Vagina (tissue), 2 donors: ENCODE results near the gene RFTN1. TPM values are rescaled to one million over a fixed set of nuclear protein-coding genes. Genes with fewer than 3 reads are reported as not detected.

ENCODE experiments used
- DNase-seq, 2 donors: peaks; one replicate each; pipeline ENCODE4 v3.0.0-alpha.2; 2017; ENCODE audit errors: extremely low spot score in 2 of 2
- H3K27ac ChIP-seq: fragments of 200-600 bp; sonication (generic); one replicate; pipeline ENCODE4 v1.5.1; 2019
- H3K27me3 ChIP-seq: fragments of 200-600 bp; sonication (generic); one replicate; pipeline ENCODE4 v1.5.1; 2019
- H3K36me3 ChIP-seq, 2 donors: fragments of 200-600 bp; sonication (generic); one replicate each; pipeline ENCODE4 v1.5.1; 2017 to 2019
- H3K4me1 ChIP-seq: fragments of 200-600 bp; sonication (generic); one replicate; pipeline ENCODE4 v1.5.1; 2019
- H3K4me3 ChIP-seq, 2 donors: fragments of 200-600 bp; sonication (generic); 1 replicate in 1 of 2; 2 replicates in 1 of 2; pipeline ENCODE4 v1.5.1; 2016 to 2019
- H3K9me3 ChIP-seq: fragments of 200-600 bp; sonication (generic); one replicate; pipeline ENCODE4 v1.5.1; 2019
- POLR2A ChIP-seq, 2 donors: fragments of 450-650 bp; IDR thresholded peaks; one replicate each; pipeline ENCODE4 v1.6.1; 2017; ENCODE audit warnings: antibody characterized with exemption in 2 of 2, mild to moderate bottlenecking in 2 of 2, moderate library complexity in 2 of 2
- POLR2AphosphoS5 ChIP-seq, 2 donors: sonication (generic); formaldehyde crosslinking; IDR thresholded peaks; one replicate each; pipeline ENCODE4 v1.9.0; 2017; ENCODE audit warnings: antibody characterized with exemption in 2 of 2, mild to moderate bottlenecking in 2 of 2, low read depth in 1 of 2; ENCODE audit not compliant: insufficient read depth in 1 of 2
- intact Hi-C: fragments of 100-400 bp; cut with DNase I; formaldehyde crosslinking; loops from one replicate; pipeline ENCODE4 v1.15.1; 2023
- total RNA-seq: library from RNA; depleted of rRNA; stranded (reverse); fragments of >200 nt; gene quantifications from one replicate; pipeline ENCODE4 v1.2.3, GENCODE V29; 2016
- TF ChIP-seq, protein P1 (sequence below), 3 experiments: fragments of 450-650 bp in 2 of 3; fragments of 200-600 bp in 1 of 3; sonication (generic) in 1 of 3; IDR thresholded peaks; one replicate each; pipeline ENCODE4 v1.5.1; 2017 to 2019; ENCODE audit warnings: antibody characterized with exemption in 3 of 3, mild to moderate bottlenecking in 2 of 3, moderate library complexity in 2 of 3

Gene RFTN1
- total RNA-seq, 1 donor from 2014 or later = 47.4 TPM

DNA sequence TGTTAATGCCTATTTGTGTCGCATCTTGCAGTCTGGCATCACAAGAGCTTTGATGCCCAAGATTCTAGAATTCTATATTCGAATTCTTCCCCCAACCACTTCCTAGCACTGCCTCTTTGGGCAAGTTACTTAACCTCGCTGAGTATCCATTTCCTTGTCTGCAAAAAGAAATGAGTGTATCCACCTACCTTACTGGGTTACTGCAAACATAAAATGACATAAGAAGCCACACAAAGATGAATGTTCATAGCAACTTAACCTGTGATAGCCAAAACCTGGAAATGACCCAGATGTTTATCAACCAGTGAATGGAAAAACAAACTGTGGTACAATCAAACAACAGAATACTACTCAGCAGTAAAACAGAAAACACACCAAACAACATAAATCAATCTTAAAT, 24.9 kb downstream of the RFTN1 start:
- no peak for DNase-seq
- H3K4me3 ChIP-seq = no peak overlapping the region
- H3K27ac ChIP-seq = no peak overlapping the region
- H3K36me3 ChIP-seq = peaks cover 0 to 8% of the 10 kb centered on the region in 2 donors
- H3K4me1 ChIP-seq = peaks cover 7% of the 10 kb centered on the region
- TF ChIP-seq POLR2A (IDR thresholded peaks at IDR 0.05) = no peak
- no peak for TF ChIP-seq POLR2AphosphoS5 (IDR thresholded peaks at IDR 0.05; ENCODE audit: insufficient read depth in 1 of 2, low read depth in 1 of 2)
- TF ChIP-seq, protein P1, sequence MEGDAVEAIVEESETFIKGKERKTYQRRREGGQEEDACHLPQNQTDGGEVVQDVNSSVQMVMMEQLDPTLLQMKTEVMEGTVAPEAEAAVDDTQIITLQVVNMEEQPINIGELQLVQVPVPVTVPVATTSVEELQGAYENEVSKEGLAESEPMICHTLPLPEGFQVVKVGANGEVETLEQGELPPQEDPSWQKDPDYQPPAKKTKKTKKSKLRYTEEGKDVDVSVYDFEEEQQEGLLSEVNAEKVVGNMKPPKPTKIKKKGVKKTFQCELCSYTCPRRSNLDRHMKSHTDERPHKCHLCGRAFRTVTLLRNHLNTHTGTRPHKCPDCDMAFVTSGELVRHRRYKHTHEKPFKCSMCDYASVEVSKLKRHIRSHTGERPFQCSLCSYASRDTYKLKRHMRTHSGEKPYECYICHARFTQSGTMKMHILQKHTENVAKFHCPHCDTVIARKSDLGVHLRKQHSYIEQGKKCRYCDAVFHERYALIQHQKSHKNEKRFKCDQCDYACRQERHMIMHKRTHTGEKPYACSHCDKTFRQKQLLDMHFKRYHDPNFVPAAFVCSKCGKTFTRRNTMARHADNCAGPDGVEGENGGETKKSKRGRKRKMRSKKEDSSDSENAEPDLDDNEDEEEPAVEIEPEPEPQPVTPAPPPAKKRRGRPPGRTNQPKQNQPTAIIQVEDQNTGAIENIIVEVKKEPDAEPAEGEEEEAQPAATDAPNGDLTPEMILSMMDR (IDR thresholded peaks at IDR 0.05) = no peak
- no peaks in the 10 kb centered on the region for H3K27me3 ChIP-seq
- H3K9me3 ChIP-seq = no peaks in the 10 kb centered on the region
- intact Hi-C loops = no loop called here

DNA sequence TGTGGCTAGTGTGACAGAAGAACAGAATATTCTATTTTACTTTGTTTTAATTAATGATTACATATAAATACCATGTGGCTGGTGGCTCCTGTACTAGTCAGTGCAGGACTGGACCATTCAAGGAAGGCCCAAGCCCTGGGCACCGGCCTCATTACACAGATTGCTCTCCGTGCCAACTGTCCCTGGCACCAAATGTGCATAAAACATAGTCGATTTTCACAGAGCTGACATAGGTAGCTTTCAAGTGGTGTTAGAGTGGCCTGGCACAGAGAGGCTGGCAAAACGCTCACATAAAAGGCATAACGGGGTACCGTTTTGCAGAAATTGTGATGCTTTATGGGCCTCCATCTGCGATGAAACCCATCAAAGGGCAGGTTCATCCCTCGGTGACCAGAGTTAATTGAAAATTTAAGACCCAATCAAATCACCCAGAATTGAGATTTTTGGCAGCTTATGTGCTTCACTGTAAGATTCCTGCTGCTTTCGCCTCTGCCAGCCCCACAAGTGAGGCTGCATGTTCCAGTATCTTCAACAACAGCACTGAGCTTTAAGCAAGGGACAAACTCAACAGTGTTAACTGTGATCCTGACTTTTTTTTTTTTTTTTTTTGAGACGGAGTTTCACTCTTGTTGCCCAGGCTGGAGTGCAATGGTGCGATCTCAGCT, 25.9 kb downstream of the RFTN1 start:
- Histone ChIP-seq H3K36me3 (peaks cover 0 to 8% of the 10 kb centered on the region in 2 donors), H3K4me1 (peaks cover 7% of the 10 kb centered on the region)

GRCh38 chr3:16486951-16487480, 26.5 kb downstream of the RFTN1 start:
- no peak for DNase-seq
- peaks cover 11% of the 10 kb centered on the region for H3K4me1 ChIP-seq
- intact Hi-C loops = no loop called here
- no peaks in the 10 kb centered on the region for H3K27me3 ChIP-seq
- H3K36me3 ChIP-seq = peaks cover 0 to 2% of the 10 kb centered on the region in 2 donors
- no peaks in the 10 kb centered on the region for H3K9me3 ChIP-seq
- no peak overlapping the region for H3K27ac ChIP-seq
- TF ChIP-seq, protein P1 (IDR thresholded peaks at IDR 0.05) = no peak
- TF ChIP-seq POLR2AphosphoS5 (IDR thresholded peaks at IDR 0.05; ENCODE audit: insufficient read depth in 1 of 2, low read depth in 1 of 2) (no peak), POLR2A (IDR thresholded peaks at IDR 0.05) (no peak)
- no peak overlapping the region for H3K4me3 ChIP-seq

More for the DNA sequence above, 25.9 kb downstream of the RFTN1 start:
- Histone ChIP-seq H3K4me3 (no peak overlapping the region), H3K27me3 (no peaks in the 10 kb centered on the region), H3K27ac (no peak overlapping the region), H3K9me3 (no peaks in the 10 kb centered on the region)
- no peak for TF ChIP-seq POLR2A (IDR thresholded peaks at IDR 0.05)
- TF ChIP-seq, protein P1 (IDR thresholded peaks at IDR 0.05) = no peak
- DNase-seq = no peak
- intact Hi-C loops = no loop called here

DNA sequence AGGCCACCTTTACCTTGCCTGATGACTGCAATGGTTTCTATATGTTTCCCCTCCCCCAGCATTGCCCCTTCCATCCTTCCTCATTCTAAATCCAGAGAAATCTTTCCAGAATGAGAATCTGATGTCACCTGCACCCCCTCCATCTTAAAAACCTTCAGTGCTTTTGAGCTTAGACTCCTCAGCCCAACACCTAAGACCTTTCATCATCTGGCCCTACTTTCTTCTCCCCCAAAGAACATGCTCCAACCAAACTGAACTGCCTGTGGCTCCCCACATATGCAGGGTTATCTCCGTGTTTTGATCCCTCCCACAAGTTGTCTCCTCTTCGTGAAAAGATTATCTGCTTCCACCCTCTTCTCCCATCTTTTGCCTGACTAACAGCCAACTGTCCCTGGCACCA, 27.3 kb downstream of the RFTN1 start:
- Histone ChIP-seq H3K36me3 (no peaks in the 10 kb centered on the region), H3K27ac (no peak overlapping the region), H3K27me3 (no peaks in the 10 kb centered on the region), H3K9me3 (no peaks in the 10 kb centered on the region), H3K4me3 (no peak overlapping the region), H3K4me1 (peaks cover 20% of the 10 kb centered on the region)
- no peak for DNase-seq
- intact Hi-C loops = no loop called here
- TF ChIP-seq POLR2A (IDR thresholded peaks at IDR 0.05) (no peak), POLR2AphosphoS5 (IDR thresholded peaks at IDR 0.05; ENCODE audit: insufficient read depth in 1 of 2, low read depth in 1 of 2) (no peak)
- TF ChIP-seq, protein P1 (IDR thresholded peaks at IDR 0.05) = no peak

DNA sequence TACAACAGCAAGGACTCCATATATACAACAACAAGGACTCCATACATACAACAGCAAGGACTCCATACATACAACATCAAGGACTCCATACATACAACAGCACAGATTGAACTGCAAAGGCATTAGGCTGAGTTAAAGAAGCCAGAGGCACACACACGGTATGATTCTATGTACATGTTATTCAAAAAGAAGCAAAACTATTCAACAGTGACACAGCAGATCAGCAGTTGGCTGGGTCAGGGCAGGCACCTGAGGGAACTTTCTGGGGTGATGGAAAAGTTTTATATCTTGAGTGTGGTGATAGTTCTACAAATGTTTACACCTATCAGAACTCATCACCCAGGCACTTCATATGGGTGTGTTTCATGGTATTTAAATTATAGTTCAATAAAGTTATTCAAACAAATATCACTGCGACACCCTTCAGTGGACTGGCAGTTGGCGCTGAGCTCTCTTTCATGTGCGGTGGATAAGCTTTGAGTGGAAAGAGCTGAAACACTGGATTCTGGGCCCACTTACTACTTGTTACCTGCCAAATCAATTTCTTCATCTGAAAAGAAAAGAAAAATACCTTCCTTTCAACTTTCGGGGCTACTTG, 28.0 kb downstream of the RFTN1 start:
- Histone ChIP-seq H3K4me3 (no peak overlapping the region), H3K9me3 (no peaks in the 10 kb centered on the region), H3K4me1 (peaks cover 27% of the 10 kb centered on the region), H3K27ac (no peak overlapping the region), H3K36me3 (no peaks in the 10 kb centered on the region), H3K27me3 (no peaks in the 10 kb centered on the region)
- intact Hi-C loops = no loop called here
- TF ChIP-seq POLR2AphosphoS5 (IDR thresholded peaks at IDR 0.05; ENCODE audit: insufficient read depth in 1 of 2, low read depth in 1 of 2) = no peak
- no peak for TF ChIP-seq POLR2A (IDR thresholded peaks at IDR 0.05)
- TF ChIP-seq, protein P1 (IDR thresholded peaks at IDR 0.05) = no peak
- no peak for DNase-seq
